HG03460 (cell line): ENCODE results near the gene DPH7.
"Not testable (repeated sequence)": the region's sequence is repeated elsewhere in the genome, so short reads cannot be mapped to it uniquely, and the experiment has no call there.

Experiments used
- ATAC-seq: cut with Tn5 transposase; IDR thresholded peaks from one replicate; pipeline ENCODE4 v1.9.1; 2021; ENCODE audit not compliant: unreplicated experiment

Gene DPH7

GRCh38 chr9:137581361-137582285 lies 2.9 kb upstream of the DPH7 start:
- ATAC-seq, result no peak

- ATAC-seq, result no peak
Measured at GRCh38 chr9:137580954-137581322, 2.2 kb upstream of the DPH7 start.

GRCh38 chr9:137580209-137580953 lies 1.7 kb upstream of the DPH7 start:
- ATAC-seq, result no peak

- ATAC-seq, result no peak
Measured at GRCh38 chr9:137579259-137579604, 507 bp upstream of the DPH7 start.

- no peak for ATAC-seq
Measured at GRCh38 chr9:137575716-137576411, 2.9 kb downstream of the DPH7 start.

- no peak for ATAC-seq
Measured at GRCh38 chr9:137575364-137575715, 3.4 kb downstream of the DPH7 start.

- no peak for ATAC-seq
Measured at GRCh38 chr9:137574192-137574591, 4.5 kb downstream of the DPH7 start.

GRCh38 chr9:137570566-137570965 lies 8.2 kb downstream of the DPH7 start:
- no peak for ATAC-seq

GRCh38 chr9:137569609-137570203 lies 9.0 kb downstream of the DPH7 start:
- no peak for ATAC-seq

- ATAC-seq, result not testable (repeated sequence)
Measured at GRCh38 chr9:137568445-137568844, 10.3 kb downstream of the DPH7 start.

- ATAC-seq, result no peak
Measured at GRCh38 chr9:137564817-137565411, 13.8 kb downstream of the DPH7 start.

GRCh38 chr9:137564134-137564533 lies 14.6 kb downstream of the DPH7 start:
- no peak for ATAC-seq

- ATAC-seq, result no peak
Measured at GRCh38 chr9:137558127-137558526, 20.6 kb downstream of the DPH7 start.

- ATAC-seq, result no peak
Measured at GRCh38 chr9:137556069-137556838, 22.5 kb downstream of the DPH7 start.

GRCh38 chr9:137555179-137555578 lies 23.5 kb downstream of the DPH7 start:
- no peak for ATAC-seq

- no peak for ATAC-seq
Measured at GRCh38 chr9:137554349-137554748, 24.4 kb downstream of the DPH7 start.

GRCh38 chr9:137553654-137554053 lies 25.1 kb downstream of the DPH7 start:
- not testable (repeated sequence) for ATAC-seq

- peak; percentile 13 for ATAC-seq
Measured at GRCh38 chr9:137552022-137552768, 26.5 kb downstream of the DPH7 start.

GRCh38 chr9:137551264-137552021 lies 27.3 kb downstream of the DPH7 start, which contains the start of gene MRPL41:
MRPL41 (plus strand) TSS chr9:137551879; CDS start chr9:137552082, 203 bp downstream.
- peak; percentile 70 for ATAC-seq
